ENCODE data around the gene ATP11A.

The ATP11A gene

GRCh38 chr13:112809332-112810315 lies 119.8 kb downstream of the ATP11A start:
- DNase-seq: no peak
- TF ChIP-seq GATA1 (IDR thresholded peaks at IDR 0.05; ENCODE audit: low read depth, low read length): no peak
- TF ChIP-seq POLR2A (IDR thresholded peaks at IDR 0.05; ENCODE audit: low read length): no peak

- no peak for DNase-seq
- no peak for TF ChIP-seq GATA1 (IDR thresholded peaks at IDR 0.05; ENCODE audit: low read depth, low read length)
Measured at GRCh38 chr13:112810608-112811007, 120.8 kb downstream of the ATP11A start.

GRCh38 chr13:112812306-112813055 lies 122.6 kb downstream of the ATP11A start:
- no peak for TF ChIP-seq GATA1 (IDR thresholded peaks at IDR 0.05; ENCODE audit: low read depth, low read length)
- TF ChIP-seq POLR2A (IDR thresholded peaks at IDR 0.05; ENCODE audit: low read length): no peak
- no peak for DNase-seq

GRCh38 chr13:112813552-112813951 lies 123.7 kb downstream of the ATP11A start:
- no peak for DNase-seq
- TF ChIP-seq POLR2A (IDR thresholded peaks at IDR 0.05; ENCODE audit: low read length): no peak
- no peak for TF ChIP-seq GATA1 (IDR thresholded peaks at IDR 0.05; ENCODE audit: low read depth, low read length)

GRCh38 chr13:112814905-112815585 lies 125.2 kb downstream of the ATP11A start:
- no peak for DNase-seq
- TF ChIP-seq GATA1 (IDR thresholded peaks at IDR 0.05; ENCODE audit: low read depth, low read length) (no peak), POLR2A (IDR thresholded peaks at IDR 0.05; ENCODE audit: low read length) (no peak)

- TF ChIP-seq POLR2A (IDR thresholded peaks at IDR 0.05; ENCODE audit: low read length) (no peak), GATA1 (IDR thresholded peaks at IDR 0.05; ENCODE audit: low read depth, low read length) (no peak)
- DNase-seq: no peak
Measured at GRCh38 chr13:112815871-112816270, 126.0 kb downstream of the ATP11A start.

- no peak for DNase-seq
- no peak for TF ChIP-seq GATA1 (IDR thresholded peaks at IDR 0.05; ENCODE audit: low read depth, low read length)
Measured at GRCh38 chr13:112818040-112818697, 128.3 kb downstream of the ATP11A start.

- TF ChIP-seq GATA1 (IDR thresholded peaks at IDR 0.05; ENCODE audit: low read depth, low read length) (no peak), POLR2A (IDR thresholded peaks at IDR 0.05; ENCODE audit: low read length) (no peak)
Measured at GRCh38 chr13:112818698-112819045, 128.8 kb downstream of the ATP11A start.

GRCh38 chr13:112819111-112819510 lies 129.3 kb downstream of the ATP11A start:
- DNase-seq: no peak
- no peak for TF ChIP-seq POLR2A (IDR thresholded peaks at IDR 0.05; ENCODE audit: low read length)
- TF ChIP-seq GATA1 (IDR thresholded peaks at IDR 0.05; ENCODE audit: low read depth, low read length): no peak

More at GRCh38 chr13:112818698-112819045, 128.8 kb downstream of the ATP11A start:
- no peak for DNase-seq

- TF ChIP-seq POLR2A (IDR thresholded peaks at IDR 0.05; ENCODE audit: low read length) (no peak), GATA1 (IDR thresholded peaks at IDR 0.05; ENCODE audit: low read depth, low read length) (no peak)
- DNase-seq: no peak
Measured at GRCh38 chr13:112819816-112820215, 130.0 kb downstream of the ATP11A start.

GRCh38 chr13:112820318-112820717 lies 130.5 kb downstream of the ATP11A start:
- DNase-seq: no peak
- TF ChIP-seq GATA1 (IDR thresholded peaks at IDR 0.05; ENCODE audit: low read depth, low read length) (no peak), POLR2A (IDR thresholded peaks at IDR 0.05; ENCODE audit: low read length) (no peak)

- no peak for TF ChIP-seq POLR2A (IDR thresholded peaks at IDR 0.05; ENCODE audit: low read length)
- TF ChIP-seq GATA1 (IDR thresholded peaks at IDR 0.05; ENCODE audit: low read depth, low read length): no peak
- no peak for DNase-seq
Measured at GRCh38 chr13:112821340-112822055, 131.7 kb downstream of the ATP11A start.

- TF ChIP-seq POLR2A (IDR thresholded peaks at IDR 0.05; ENCODE audit: low read length): no peak
- no peak for TF ChIP-seq GATA1 (IDR thresholded peaks at IDR 0.05; ENCODE audit: low read depth, low read length)
- DNase-seq: no peak
Measured at GRCh38 chr13:112822851-112823250, 133.0 kb downstream of the ATP11A start.

All from erythroblast (primary cell).